Dermis blood vessel endothelial cell (primary cell): ENCODE results near the gene CIDEA. TPM values are rescaled to one million over a fixed set of nuclear protein-coding genes. Genes with fewer than 3 reads are reported as not detected.
A peak's percentile ranks its signal among the peaks of the same experiment; 100 is the strongest.

Experiments
- DNase-seq: peaks from one replicate; pipeline ENCODE4 v3.0.0; 2010
- total RNA-seq: library from RNA; depleted of rRNA; stranded (reverse); fragments of >200 nt; gene quantifications from 2 replicates; pipeline ENCODE4 v1.2.3, GENCODE V29; 2014

Gene CIDEA
- total RNA-seq, 1 donor from 2014 or later = 1.2 TPM

DNA sequence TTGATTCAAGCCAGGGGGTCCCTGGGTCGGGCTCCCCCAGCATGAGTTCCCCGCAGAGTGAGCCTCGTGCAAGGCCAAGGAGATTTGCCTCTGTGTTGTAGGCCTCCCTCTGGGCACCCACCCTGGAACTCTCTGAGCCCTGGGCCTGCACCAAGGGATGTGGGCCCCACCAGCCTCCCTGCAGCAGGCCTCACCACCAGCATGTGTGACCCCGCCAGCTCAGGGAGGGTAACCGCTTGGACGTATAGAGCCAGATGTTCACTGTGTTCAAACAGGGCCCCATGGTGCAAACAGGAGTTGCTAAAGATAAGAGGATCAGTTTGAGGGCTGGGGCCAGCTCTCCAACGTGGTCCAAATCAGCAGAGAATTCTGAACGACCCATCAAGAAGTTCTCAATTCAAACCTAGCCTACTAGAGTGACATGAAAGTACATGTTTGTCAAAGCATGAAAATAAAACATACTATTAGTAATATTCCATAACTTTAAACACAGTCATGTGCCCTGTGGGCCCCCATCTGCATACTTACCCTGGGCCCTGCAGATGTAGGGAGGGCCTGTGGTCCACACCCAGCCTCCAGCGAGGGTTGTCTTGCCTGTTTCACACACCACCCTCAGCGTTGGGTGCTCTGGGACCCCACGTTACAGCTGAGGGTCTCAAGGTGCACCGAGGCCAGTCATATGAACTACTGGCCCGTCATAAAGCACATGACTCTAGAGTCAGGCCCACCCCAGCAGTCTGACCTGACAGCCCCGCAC lies 48.4 kb downstream of the CIDEA start:
- DNase-seq = no peak

GRCh38 chr18:12304351-12305210 lies 50.4 kb downstream of the CIDEA start:
- no peak for DNase-seq

GRCh38 chr18:12305211-12305610 lies 51.0 kb downstream of the CIDEA start:
- DNase-seq = no peak

DNA sequence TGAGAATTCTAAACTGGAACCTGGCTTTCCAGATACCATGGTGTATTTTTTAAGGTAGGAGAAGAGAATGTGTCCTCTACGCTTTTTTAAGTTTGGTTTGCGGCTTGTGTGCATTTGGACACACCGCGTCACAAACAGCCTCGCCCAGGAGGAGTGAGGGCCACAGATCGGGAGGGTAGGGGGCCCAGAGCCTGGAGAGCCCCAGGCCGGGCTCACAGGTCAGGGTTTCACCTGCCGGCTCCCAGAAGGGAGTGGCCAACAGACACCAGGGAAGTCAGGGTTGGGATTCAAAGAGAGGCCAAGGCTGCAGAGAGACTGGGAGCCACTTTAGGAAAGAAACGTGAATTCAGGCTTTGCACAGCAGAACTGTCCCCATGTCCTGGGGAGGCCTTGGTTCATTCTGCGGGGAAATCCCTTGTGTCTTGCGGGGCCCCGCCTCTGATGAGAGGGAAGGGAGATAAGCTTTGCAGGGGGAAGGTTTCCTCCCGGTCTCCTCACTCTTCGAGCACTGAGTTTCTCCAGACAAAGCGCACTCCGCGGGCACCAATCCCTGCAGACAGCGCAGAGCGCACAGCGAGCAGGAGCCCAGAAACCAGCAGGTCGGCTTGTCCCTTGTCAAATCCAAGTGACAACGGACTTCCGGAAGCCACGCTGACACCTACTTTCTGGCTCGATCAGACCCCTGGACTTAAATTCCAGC lies 51.9 kb downstream of the CIDEA start:
- DNase-seq = no peak

- peak; percentile 80 for DNase-seq
Measured at GRCh38 chr18:12306752-12307700, 52.9 kb downstream of the CIDEA start.

DNA sequence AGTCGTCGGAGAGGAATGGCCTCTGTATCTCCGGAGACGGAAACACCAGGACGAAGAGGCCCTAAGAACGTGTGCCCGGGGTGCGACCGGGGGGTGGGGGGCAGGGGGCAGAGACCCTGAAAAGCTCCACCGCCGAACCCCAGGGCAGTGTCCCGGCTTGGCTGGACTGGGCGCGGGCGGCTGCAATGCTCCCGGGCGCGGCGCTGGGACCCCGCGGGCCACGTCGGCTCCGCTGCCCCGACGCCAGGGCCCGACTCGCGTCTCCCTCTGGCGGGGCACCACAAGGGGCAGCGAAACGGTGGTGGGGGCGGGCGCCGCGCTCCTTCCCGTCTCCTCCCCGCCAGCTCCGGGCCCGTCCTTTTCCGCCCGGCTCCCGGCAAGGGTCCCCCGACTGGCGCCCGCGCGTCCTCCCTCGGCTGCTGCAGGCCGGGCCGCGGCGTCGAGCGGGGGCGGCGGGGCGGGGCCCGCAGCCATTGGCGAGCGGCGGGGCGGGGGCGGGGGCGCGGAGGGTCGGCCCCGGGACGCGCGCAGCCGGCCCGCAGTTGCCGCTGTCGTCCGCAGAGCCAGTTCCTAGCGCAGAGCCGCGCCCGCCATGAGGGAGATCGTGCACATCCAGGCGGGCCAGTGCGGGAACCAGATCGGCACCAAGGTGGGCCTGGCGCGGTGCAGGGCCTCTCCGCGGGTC lies 53.7 kb downstream of the CIDEA start, which contains the start of gene TUBB6:
Gene TUBB6, plus strand, starts transcription at position 541 of the 685 bp plus-strand sequence. Its CDS starts 52 bp downstream, at position 593.
- DNase-seq = peak; percentile 93

- peak; percentile 84 for DNase-seq
Measured at GRCh38 chr18:12308386-12309100, 54.4 kb downstream of the CIDEA start.

DNA sequence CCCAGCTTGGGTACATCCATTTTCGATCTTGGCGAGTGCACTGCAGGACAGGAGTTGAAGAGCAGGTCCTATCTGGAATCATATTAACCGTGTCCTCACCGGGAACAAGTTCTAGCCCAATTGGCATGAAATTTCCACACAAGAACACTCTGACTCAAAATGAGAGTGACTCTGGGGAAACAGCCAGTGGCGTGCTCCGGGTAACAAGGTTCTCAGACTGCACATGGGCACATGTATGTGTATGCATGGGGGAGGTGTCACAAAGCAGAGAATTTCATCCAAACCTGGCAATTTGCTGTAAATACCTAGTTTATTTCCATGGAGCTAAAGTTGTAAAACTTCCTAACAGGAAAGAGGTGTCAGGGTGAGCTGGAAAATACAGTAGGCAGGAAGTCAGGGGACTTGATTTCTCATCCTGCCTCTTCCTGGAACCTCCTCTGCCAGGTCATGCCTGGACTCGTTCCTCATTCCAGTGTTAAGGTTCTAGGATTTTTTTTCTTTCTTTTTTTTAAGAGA lies 55.6 kb downstream of the CIDEA start:
- peak; percentile 83 for DNase-seq

GRCh38 chr18:12310762-12311161 lies 56.6 kb downstream of the CIDEA start:
- peak; percentile 55 for DNase-seq

DNA sequence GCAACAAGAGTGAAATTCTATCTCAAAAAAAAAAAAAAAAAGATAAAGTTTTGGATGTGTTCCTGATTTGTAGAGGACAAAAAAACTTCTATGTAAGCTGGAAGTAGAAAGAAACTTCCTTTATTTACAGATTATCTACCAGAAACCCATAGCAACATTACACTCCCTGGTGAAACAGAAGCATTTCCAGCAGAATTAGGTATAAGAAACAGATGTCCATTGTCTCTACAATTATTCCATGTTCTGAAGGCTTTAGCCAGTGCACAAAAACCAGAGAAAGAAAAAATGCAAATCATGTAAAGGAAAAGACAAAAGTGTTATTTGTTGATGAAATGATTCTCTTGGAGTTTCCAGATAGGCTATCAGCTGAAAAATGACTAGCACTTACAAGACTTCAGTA lies 58.8 kb downstream of the CIDEA start:
- no peak for DNase-seq

DNA sequence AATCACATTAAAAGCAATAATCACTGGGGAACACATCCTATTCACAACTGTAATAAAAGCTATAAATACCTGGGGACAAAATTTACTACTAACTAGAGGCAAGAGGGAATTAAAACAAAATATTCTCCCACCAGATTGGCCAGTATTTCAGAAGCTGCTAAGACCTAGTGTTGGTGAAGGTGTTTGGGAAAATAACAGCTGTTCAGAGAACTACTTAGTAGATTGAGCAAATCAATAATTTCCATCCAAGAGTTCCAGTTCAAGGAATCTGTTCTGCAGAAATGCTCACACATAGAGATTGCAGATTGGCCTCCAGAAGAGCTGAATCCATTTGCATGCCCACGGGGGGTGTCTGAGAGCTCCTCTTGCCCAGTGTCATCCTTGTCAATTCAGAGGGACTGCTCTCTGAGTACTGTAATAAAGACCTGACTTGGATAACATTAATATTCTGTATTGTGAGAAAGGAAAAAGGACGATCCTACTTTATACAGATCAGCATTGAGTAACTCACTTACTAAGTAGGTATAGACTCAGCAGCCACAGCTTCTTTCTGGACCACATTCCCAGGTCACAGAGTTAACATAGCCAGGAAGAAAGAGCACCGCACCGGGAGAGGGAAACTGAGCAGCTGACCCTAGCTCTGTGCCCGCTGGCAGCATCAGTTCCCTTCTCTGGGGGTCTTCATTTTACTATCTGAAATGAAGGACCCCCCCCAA lies 59.5 kb downstream of the CIDEA start:
- no peak for DNase-seq

DNA sequence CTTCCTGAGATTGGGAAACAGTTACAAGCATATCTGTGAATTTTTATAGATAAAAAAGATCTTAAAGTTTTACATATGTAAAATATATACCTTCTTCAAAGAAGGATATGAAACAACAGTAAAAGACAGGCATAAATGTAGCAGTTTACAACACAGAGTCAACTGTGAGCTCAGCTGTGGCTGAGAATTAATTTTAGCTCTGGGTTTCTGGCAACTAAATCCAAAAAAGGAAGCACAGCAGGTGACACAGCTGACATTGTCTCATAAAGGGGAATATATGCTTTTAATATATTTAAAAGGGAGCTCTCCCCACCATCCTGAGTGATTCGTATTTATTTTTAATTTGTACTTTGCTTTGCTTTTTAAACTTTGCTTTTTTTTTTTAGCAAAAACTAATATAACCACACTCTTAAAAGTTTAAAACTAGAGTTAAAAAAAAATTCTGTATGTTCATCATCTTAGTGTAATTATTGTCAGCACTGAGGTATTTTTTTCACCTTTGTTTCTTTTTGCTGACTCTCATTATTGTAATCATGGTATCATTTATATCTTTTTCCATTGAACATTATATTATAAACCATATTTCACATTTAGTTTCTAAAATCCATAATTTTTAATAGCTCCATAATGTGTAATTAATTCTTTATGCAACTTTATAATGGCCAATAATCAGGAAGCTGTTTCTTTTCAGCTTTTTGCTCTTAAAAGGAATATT lies 60.6 kb downstream of the CIDEA start:
- no peak for DNase-seq

GRCh38 chr18:12315490-12315889 lies 61.3 kb downstream of the CIDEA start:
- DNase-seq = no peak

DNA sequence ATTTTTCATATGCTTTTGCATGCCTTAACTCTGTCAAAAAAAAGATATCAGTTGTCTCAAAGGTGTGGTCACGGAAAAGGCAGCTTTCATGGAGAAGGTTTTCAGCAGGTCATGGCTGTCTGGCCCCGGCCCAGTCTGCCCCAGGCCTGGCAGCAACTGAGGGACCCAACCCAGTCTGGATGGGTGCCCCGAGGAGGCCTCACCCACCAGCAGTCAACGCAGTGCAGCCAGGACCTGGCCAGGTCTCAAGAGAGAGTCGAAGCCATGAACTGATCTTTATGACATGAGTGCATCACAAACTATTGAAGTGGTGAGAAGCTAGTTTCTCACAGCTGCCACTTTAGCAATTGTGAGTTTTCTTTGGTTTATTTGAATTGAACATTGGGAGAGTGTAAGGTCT lies 61.8 kb downstream of the CIDEA start:
- DNase-seq = no peak

- DNase-seq = peak; percentile 40
Measured at GRCh38 chr18:12317664-12318333, 63.6 kb downstream of the CIDEA start.

DNA sequence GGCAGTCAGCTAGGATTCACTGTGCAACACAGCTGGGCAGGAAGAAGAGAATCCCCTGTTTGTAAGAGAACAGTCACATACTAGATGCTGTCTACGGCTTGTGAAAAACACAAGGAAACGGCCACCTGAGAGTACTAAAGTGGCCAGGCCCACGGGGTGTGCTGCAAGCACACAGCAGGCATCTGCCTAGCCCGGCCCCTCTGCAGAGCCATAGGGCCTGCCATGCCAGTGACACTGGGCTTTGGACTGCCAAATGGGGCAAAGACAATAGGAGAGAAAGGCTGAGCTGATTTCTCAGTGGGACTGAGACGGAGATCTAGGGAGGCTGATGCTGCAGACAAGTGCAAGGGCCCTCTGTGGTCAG lies 64.2 kb downstream of the CIDEA start:
- DNase-seq = no peak

GRCh38 chr18:12318857-12319256 lies 64.7 kb downstream of the CIDEA start:
- DNase-seq = no peak

GRCh38 chr18:12321333-12321732 lies 67.2 kb downstream of the CIDEA start:
- DNase-seq = no peak
